Thyroid gland (tissue), 4 donors: ENCODE results near the gene DHX58. TPM values are rescaled to one million over a fixed set of nuclear protein-coding genes. Genes with fewer than 3 reads are reported as not detected.

Source experiments
- DNase-seq, 2 donors: peaks; one replicate each; pipeline ENCODE4 v3.0.0-alpha.2; 2019
- H3K27ac ChIP-seq, 3 donors: fragments of 200-600 bp; sonication (generic); 1 replicate in 2 of 3; 2 replicates in 1 of 3; pipeline ENCODE4 v1.5.1; 2016 to 2019; ENCODE audit warnings: mild to moderate bottlenecking in 1 of 3, moderate library complexity in 1 of 3
- H3K27me3 ChIP-seq: fragments of 200-600 bp; sonication (generic); one replicate; pipeline ENCODE4 v1.5.1; 2019
- H3K36me3 ChIP-seq, 2 donors: fragments of 200-600 bp; sonication (generic); one replicate each; pipeline ENCODE4 v1.5.1; 2016 to 2019
- H3K4me1 ChIP-seq, 2 donors: fragments of 200-600 bp; sonication (generic); one replicate each; pipeline ENCODE4 v1.5.1; 2017 to 2019
- H3K4me3 ChIP-seq, 3 donors: fragments of 200-600 bp; sonication (generic); replicated peaks in 1 of 3; 1 replicate in 2 of 3; 2 replicates in 1 of 3; pipeline ENCODE4 v1.5.1; 2016; ENCODE audit warnings: mild to moderate bottlenecking in 1 of 3
- H3K9me3 ChIP-seq: fragments of 200-600 bp; sonication (generic); one replicate; pipeline ENCODE4 v1.5.1; 2017
- CTCF ChIP-seq, 6 experiments: fragments of 200-600 bp in 3 of 6; fragments of 450-650 bp in 3 of 6; sonication (generic) in 3 of 6; IDR thresholded peaks; one replicate each; pipeline ENCODE4 v1.5.1; 2016 to 2019; ENCODE audit warnings: antibody characterized with exemption in 6 of 6, mild to moderate bottlenecking in 2 of 6, inconsistent platforms in 1 of 6, moderate library complexity in 1 of 6
- POLR2A ChIP-seq, 2 donors: fragments of 450-650 bp; IDR thresholded peaks; one replicate each; pipeline ENCODE4 v1.6.1; 2017; ENCODE audit warnings: antibody characterized with exemption in 2 of 2, mild to moderate bottlenecking in 2 of 2, moderate library complexity in 1 of 2
- WGBS, 2 donors: methylation state at CpG; one replicate each; pipeline ENCODE4 v1.1.5; 2017; 5-methylcytosine and 5-hydroxymethylcytosine counted together
- intact Hi-C: fragments of 100-400 bp; cut with DNase I; formaldehyde crosslinking; loops from one replicate; pipeline ENCODE4 v1.15.1; 2023
- total RNA-seq, 4 donors: library from RNA; depleted of rRNA; stranded (reverse); fragments of >200 nt; gene quantifications; one replicate each; pipeline ENCODE4 v1.2.3, GENCODE V29; 2016

The DHX58 gene
- total RNA-seq, 4 donors from 2014 or later = 6.4 to 12.9 (median 9.7) TPM

GRCh38 chr17:42090964-42091790, 21.3 kb downstream of the DHX58 start:
- H3K9me3 ChIP-seq = no peaks in the 10 kb centered on the region
- WGBS, 2 donors = 89% methylated on average over 8 of the region's 8 CpGs
- H3K27me3 ChIP-seq = no peaks in the 10 kb centered on the region
- no peak overlapping the region for H3K4me3 ChIP-seq
- H3K36me3 ChIP-seq = no peaks in the 10 kb centered on the region
- no peaks in the 10 kb centered on the region for H3K4me1 ChIP-seq
- H3K27ac ChIP-seq = no peak overlapping the region
- intact Hi-C loops = no loop called here
- no peak for DNase-seq
- TF ChIP-seq POLR2A (IDR thresholded peaks at IDR 0.05) (no peak), CTCF (IDR thresholded peaks at IDR 0.05) (no peak)

DNA sequence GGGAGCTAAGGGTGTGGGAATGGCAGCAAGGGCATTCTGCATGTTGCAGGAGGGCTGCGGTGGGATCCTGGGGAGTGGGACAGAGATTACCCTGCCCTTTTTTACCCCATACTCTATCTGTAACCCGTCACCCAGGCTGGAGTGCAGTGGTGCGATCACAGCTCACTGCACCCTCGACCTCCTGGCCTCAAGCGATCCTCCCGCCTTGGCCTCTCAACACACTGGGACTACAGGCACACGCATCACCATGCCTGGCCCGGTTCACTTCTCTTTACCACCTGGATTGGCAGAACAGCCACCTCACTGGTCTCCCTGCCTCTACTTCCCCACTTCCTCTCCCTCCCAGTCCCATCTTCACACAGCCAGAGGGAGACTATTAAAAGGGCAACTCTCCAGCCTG, 23.8 kb downstream of the DHX58 start:
- H3K27me3 ChIP-seq = no peaks in the 10 kb centered on the region
- H3K4me1 ChIP-seq = no peaks in the 10 kb centered on the region
- no peaks in the 10 kb centered on the region for H3K9me3 ChIP-seq
- H3K36me3 ChIP-seq = no peaks in the 10 kb centered on the region
- H3K27ac ChIP-seq = no peak overlapping the region
- TF ChIP-seq POLR2A (IDR thresholded peaks at IDR 0.05) (no peak), CTCF (IDR thresholded peaks at IDR 0.05) (no peak)
- no peak overlapping the region for H3K4me3 ChIP-seq
- intact Hi-C loops = no loop called here
- no peak for DNase-seq
- WGBS, 2 donors = 86 to 87% methylated on average over 8 of the region's 8 CpGs

DNA sequence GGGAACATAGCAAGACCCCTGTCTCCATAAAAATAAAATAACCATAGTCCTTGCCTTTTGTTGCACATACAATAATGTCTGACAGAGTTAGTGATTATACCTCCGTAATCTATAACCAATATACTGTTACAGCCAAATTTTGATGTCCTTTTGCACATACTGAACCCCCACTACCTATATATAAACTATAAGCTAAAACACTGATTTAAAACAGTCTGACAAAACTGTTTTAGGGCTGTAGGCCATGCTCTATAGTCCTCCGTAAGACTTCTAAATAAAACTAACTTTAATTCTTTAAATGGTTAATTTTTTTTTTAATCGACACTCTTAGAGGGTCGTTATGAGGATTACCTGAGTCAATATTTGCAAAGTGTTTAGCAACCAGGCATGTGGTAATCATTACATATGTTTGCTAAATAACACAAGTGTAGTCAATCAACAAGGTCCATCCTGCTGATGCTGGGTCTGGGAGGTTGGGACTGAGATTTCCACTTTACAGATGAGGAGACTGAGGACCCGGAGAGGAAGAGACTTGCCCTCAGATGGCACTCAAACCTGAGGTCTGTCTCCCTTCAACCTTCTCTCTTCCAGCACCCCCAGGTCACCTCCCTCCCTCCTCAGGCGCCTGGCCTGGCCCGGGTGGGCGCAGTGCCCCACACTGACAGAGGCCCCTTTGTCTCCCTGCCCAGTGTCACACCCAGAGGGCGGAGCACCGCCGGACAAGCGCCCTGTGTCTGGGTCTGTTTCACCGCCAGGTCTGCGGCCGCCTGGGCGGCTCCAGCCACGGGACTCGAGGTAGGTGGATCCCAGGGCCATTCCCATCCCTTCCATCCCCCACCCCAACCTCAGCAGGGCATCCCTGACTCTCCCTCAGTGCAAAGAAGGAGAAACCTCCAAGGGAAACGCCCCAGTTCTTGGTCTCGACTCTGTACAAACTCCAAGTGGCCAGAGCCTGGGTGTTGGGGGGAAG, 24.5 kb downstream of the DHX58 start:
- no peak for TF ChIP-seq CTCF (IDR thresholded peaks at IDR 0.05)
- no peak for TF ChIP-seq POLR2A (IDR thresholded peaks at IDR 0.05)
- no peak for DNase-seq
- Histone ChIP-seq H3K4me3 (no peak overlapping the region), H3K27me3 (no peaks in the 10 kb centered on the region), H3K27ac (no peak overlapping the region), H3K4me1 (no peaks in the 10 kb centered on the region), H3K36me3 (no peaks in the 10 kb centered on the region), H3K9me3 (no peaks in the 10 kb centered on the region)
- WGBS, 2 donors = 63% methylated on average over 13 to 20 of the region's 20 CpGs
- intact Hi-C loops = no loop called here

DNA sequence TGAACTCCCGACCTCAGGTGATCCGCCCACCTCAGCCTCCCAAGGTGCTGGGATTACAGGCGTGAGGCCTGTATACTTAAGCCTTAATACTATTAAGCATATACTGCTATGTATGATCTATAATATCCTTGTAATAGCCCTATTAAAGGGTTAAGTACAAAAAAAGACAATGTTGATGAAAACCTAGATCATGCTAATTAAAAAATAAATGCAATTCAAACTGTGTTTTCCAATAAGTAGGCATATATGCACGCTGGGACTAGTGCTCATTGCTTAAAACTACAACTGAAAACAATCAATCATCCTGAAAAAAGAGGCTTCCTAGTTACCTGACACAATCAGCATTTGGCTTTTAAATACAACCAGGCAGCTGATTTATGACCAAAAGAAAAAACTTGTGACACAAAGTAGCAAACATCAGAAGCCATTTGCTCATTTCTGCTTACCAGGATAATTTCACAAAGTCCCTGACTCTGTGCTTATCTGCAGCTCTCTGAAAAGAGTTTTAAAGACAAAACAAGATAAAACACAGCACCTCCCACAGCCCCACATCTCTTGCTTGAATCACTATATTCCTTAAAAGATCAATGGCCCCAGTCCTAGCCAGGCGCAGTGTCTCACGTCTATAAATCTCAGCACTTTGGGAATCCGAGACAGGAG, 25.3 kb downstream of the DHX58 start:
- Histone ChIP-seq H3K4me1 (no peaks in the 10 kb centered on the region), H3K36me3 (no peaks in the 10 kb centered on the region), H3K27me3 (no peaks in the 10 kb centered on the region), H3K9me3 (no peaks in the 10 kb centered on the region), H3K4me3 (no peak overlapping the region), H3K27ac (no peak overlapping the region)
- no peak for DNase-seq
- TF ChIP-seq POLR2A (IDR thresholded peaks at IDR 0.05) = no peak
- no peak for TF ChIP-seq CTCF (IDR thresholded peaks at IDR 0.05)
- intact Hi-C loops = no loop called here
- WGBS, 2 donors = 79 to 81% methylated on average over 7 of the region's 7 CpGs
